OCI-LY1 (cell line): ENCODE data around the gene TRAFD1.
A peak's percentile ranks its signal among the peaks of the same experiment; 100 is the strongest.

ENCODE experiments used
- H2AFZ ChIP-seq: fragments of 200-600 bp; sonication (generic), shearing (Covaris generic); 2 replicates; pipeline ENCODE4 v1.6.0; 2014; ENCODE audit warnings: antibody characterized with exemption, mild to moderate bottlenecking, low read length
- H3F3A ChIP-seq: fragments of 200-600 bp; sonication (generic), shearing (Covaris generic); 2 replicates; pipeline ENCODE4 v1.6.0; 2014; ENCODE audit warnings: mild to moderate bottlenecking, antibody characterized with exemption, low read length, moderate library complexity; ENCODE audit not compliant: insufficient read depth
- H3K27ac ChIP-seq: fragments of 200-600 bp; sonication (generic); 2 replicates; pipeline ENCODE4 v1.5.1; 2014; ENCODE audit warnings: low read length, mixed run types, mild to moderate bottlenecking, low read depth; ENCODE audit not compliant: poor library complexity, severe bottlenecking
- H3K27me3 ChIP-seq: fragments of 200-600 bp; sonication (generic); 2 replicates; pipeline ENCODE4 v1.6.0; 2014; ENCODE audit warnings: antibody characterized with exemption, mild to moderate bottlenecking, low read length, moderate library complexity; ENCODE audit not compliant: insufficient read depth
- H3K36me3 ChIP-seq: fragments of 200-600 bp; sonication (generic); 2 replicates; pipeline ENCODE4 v1.6.1; 2014; ENCODE audit warnings: mild to moderate bottlenecking, antibody characterized with exemption, low read length, moderate library complexity, mixed read lengths; ENCODE audit not compliant: insufficient read depth
- H3K4me1 ChIP-seq: fragments of 200-600 bp; sonication (generic); 2 replicates; pipeline ENCODE4 v1.5.1; 2014; ENCODE audit warnings: mild to moderate bottlenecking, low read length, moderate library complexity; ENCODE audit not compliant: insufficient read depth, severe bottlenecking
- H3K4me2 ChIP-seq: fragments of 200-600 bp; sonication (generic), shearing (Covaris generic); 2 replicates; pipeline ENCODE4 v1.6.1; 2014; ENCODE audit warnings: low read length
- H3K4me3 ChIP-seq: fragments of 200-600 bp; sonication (generic); 2 replicates; pipeline ENCODE4 v1.5.1; 2014; ENCODE audit warnings: low read length, low read depth, mild to moderate bottlenecking, mixed read lengths; ENCODE audit not compliant: poor library complexity, severe bottlenecking
- H3K79me2 ChIP-seq: fragments of 200-600 bp; shearing (Covaris generic); 2 replicates; pipeline ENCODE4 v1.6.1; 2016; ENCODE audit warnings: mixed run types, low read length, mixed read lengths; ENCODE audit not compliant: insufficient read depth
- H3K9ac ChIP-seq: fragments of 200-600 bp; sonication (generic), shearing (Covaris generic); 2 replicates; pipeline ENCODE4 v1.6.1; 2014; ENCODE audit warnings: mild to moderate bottlenecking, low read length, mixed read lengths
- H3K9me2 ChIP-seq: fragments of 200-600 bp; sonication (generic), shearing (Covaris generic); 2 replicates; pipeline ENCODE4 v1.6.1; 2014; ENCODE audit warnings: low read depth, mild to moderate bottlenecking, low read length, mixed read lengths
- H3K9me3 ChIP-seq: fragments of 200-600 bp; shearing (Covaris generic); 2 replicates; pipeline ENCODE4 v1.6.1; 2014; ENCODE audit warnings: low read length, mixed read lengths
- H4K20me1 ChIP-seq: fragments of 200-600 bp; sonication (generic), shearing (Covaris generic); 2 replicates; pipeline ENCODE4 v1.6.0; 2016; ENCODE audit warnings: mild to moderate bottlenecking, low read length; ENCODE audit not compliant: insufficient read depth
- EZH2 ChIP-seq: fragments of 200-600 bp; sonication (generic), shearing (Covaris generic); IDR thresholded peaks from 2 replicates; pipeline ENCODE4 v1.8.0; 2017; ENCODE audit warnings: borderline replicate concordance, mixed run types, mild to moderate bottlenecking, antibody characterized with exemption, low read length, moderate library complexity, mixed read lengths
- TF ChIP-seq, protein P1 (sequence below): fragments of 200-600 bp; sonication (generic), shearing (Covaris generic); IDR thresholded peaks from 2 replicates; pipeline ENCODE4 v1.5.1; 2017; ENCODE audit warnings: mild to moderate bottlenecking, antibody characterized with exemption, low read length, moderate library complexity, mixed read lengths

Gene TRAFD1

DNA sequence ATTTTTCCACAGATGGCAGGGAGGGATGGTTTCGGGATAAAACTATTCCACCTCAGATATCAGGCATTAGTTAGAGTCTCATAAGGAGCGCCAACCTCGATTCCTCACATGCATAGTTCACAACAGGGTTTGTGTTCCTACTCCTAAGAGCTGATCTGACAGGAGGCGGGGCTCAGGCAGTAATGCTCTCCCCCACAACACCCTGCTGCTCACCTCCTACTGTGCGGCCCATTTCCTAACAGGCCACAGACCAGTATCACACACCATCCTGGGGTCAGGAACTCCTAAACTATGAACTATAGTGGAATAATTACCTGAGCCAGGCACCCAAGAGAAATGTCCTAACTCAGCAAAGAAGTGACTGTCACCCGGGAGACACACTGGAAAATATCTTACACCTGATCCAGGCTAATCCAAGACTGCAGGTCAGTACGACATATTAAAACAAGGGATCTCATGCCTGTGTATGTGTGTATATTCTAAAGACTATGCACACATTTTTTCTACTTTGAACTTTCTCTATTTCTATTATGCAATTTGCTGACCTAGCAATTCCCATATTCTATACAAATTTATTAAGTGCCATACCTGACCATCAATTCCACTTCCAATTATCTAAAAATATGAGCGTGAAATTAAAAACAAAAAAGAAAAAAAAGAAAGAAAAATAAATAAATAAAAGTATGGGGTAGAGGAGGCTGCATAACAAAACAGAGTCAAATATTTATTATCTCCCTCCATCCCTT, 21.4 kb upstream of the TRAFD1 start:
- H2AFZ ChIP-seq = no peak overlapping the region
- peaks cover 85% of the 10 kb centered on the region for H3K79me2 ChIP-seq
- no peak overlapping the region for H3K4me2 ChIP-seq
- H3K9me2 ChIP-seq = no peaks in the 10 kb centered on the region
- no peak overlapping the region for H3K9ac ChIP-seq
- H3K9me3 ChIP-seq = no peaks in the 10 kb centered on the region
- H3K36me3 ChIP-seq = peaks cover 54% of the 10 kb centered on the region
- H4K20me1 ChIP-seq = no peaks in the 10 kb centered on the region
- TF ChIP-seq, protein P1, sequence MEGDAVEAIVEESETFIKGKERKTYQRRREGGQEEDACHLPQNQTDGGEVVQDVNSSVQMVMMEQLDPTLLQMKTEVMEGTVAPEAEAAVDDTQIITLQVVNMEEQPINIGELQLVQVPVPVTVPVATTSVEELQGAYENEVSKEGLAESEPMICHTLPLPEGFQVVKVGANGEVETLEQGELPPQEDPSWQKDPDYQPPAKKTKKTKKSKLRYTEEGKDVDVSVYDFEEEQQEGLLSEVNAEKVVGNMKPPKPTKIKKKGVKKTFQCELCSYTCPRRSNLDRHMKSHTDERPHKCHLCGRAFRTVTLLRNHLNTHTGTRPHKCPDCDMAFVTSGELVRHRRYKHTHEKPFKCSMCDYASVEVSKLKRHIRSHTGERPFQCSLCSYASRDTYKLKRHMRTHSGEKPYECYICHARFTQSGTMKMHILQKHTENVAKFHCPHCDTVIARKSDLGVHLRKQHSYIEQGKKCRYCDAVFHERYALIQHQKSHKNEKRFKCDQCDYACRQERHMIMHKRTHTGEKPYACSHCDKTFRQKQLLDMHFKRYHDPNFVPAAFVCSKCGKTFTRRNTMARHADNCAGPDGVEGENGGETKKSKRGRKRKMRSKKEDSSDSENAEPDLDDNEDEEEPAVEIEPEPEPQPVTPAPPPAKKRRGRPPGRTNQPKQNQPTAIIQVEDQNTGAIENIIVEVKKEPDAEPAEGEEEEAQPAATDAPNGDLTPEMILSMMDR = no peak
- TF ChIP-seq EZH2 = no peak
- H3K4me3 ChIP-seq = no peak overlapping the region
- H3K4me1 ChIP-seq = peaks cover 28% of the 10 kb centered on the region
- H3K27me3 ChIP-seq = no peaks in the 10 kb centered on the region
- no peak overlapping the region for H3K27ac ChIP-seq
- no peaks in the 10 kb centered on the region for H3F3A ChIP-seq

DNA sequence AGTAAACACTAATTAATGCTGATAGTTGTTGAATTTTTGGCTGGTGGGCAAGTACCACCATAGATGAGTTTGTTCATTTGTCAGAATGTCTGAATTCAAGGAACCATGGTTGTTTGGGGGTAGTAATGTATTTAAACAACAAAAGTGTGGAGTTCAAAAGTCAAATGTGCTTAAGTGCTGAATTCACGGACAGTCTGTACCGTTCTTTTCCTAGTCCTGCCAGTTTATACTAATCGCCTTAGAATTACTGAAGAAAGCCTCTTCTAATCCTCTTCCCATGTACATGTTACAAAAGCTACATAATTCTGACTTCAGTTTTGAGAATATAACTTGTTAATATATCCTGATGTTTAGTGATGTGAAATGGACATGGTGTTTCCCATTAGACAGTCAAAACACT, 19.5 kb upstream of the TRAFD1 start:
- Histone ChIP-seq H3K9ac (no peak overlapping the region), H3K27me3 (no peaks in the 10 kb centered on the region), H3K27ac (no peak overlapping the region), H3K4me2 (peak overlapping the region; percentile 74), H3K9me3 (no peaks in the 10 kb centered on the region), H3F3A (no peaks in the 10 kb centered on the region), H3K4me3 (no peak overlapping the region), H3K79me2 (peaks cover 73% of the 10 kb centered on the region), H3K9me2 (no peaks in the 10 kb centered on the region), H4K20me1 (no peaks in the 10 kb centered on the region), H3K36me3 (peaks cover 36% of the 10 kb centered on the region), H3K4me1 (peaks cover 41% of the 10 kb centered on the region), H2AFZ (no peak overlapping the region)
- TF ChIP-seq, protein P1 = no peak
- TF ChIP-seq EZH2 = no peak

DNA sequence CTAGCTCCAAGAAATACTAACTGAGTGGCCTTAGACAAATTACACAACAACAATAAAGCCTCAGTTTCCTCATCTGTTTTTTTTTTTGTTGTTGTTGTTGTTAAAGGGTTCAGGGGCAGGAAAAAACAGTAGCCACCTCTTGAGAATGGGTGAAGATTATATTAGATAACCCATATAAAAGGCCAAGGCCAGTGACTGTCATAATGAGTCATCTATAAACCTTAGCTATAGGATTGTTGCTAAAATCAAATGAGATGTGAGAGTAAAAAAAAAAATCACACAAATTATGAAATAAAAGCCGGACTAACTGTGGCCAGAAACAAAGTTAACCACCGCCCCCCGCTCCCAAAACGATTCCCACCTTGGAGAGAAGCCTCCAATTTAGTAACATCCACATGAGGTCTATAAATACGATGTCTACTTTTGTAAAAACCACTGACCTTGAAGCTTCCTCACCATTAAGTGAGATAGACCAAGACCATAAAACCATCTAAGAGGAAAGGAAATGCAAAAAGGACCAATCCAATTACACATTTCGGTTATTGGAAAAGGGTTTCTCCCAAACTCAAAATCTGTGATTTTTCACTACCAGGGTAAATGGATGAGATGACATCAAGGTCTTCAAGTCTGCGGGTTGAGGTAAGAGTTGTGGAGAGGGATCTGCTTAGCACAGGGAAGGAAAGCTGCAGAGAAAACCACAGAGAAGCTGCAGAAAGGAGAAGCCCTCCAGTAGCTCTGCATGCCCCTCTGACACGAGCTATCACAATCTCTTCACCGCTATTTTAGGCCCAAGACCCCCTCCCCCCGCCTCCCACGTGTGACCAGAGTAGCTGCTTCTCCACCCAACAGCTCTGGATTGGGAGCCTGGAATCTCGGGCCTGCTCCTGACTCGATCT, 17.8 kb upstream of the TRAFD1 start:
- H3K79me2 ChIP-seq = peaks cover 63% of the 10 kb centered on the region
- peak overlapping the region; percentile 96 for H3K4me3 ChIP-seq
- peak overlapping the region; percentile 82 for H3K27ac ChIP-seq
- peak overlapping the region; percentile 74 for H3K4me2 ChIP-seq
- no peaks in the 10 kb centered on the region for H3F3A ChIP-seq
- H3K9me2 ChIP-seq = no peaks in the 10 kb centered on the region
- no peaks in the 10 kb centered on the region for H3K9me3 ChIP-seq
- peaks cover 41% of the 10 kb centered on the region for H3K4me1 ChIP-seq
- H3K27me3 ChIP-seq = no peaks in the 10 kb centered on the region
- no peaks in the 10 kb centered on the region for H4K20me1 ChIP-seq
- H2AFZ ChIP-seq = no peak overlapping the region
- no peak for TF ChIP-seq EZH2
- TF ChIP-seq, protein P1 = no peak
- peak overlapping the region; percentile 82 for H3K9ac ChIP-seq
- H3K36me3 ChIP-seq = peaks cover 27% of the 10 kb centered on the region; the same call in 1 of the 2 replicates
